Measurements from ENCODE around the gene SPTBN1.

Gene SPTBN1

GRCh38 chr2:54624591-54625071 lies 168.5 kb downstream of the SPTBN1 start:
- Histone ChIP-seq H3K4me3 (ENCODE audit: extremely low read depth, insufficient read depth, low read length, poor library complexity, severe bottlenecking) (no peak overlapping the region), H3K27ac (ENCODE audit: low read depth, low read length, severe bottlenecking) (no peak overlapping the region), H3K4me1 (ENCODE audit: control insufficient read depth, insufficient read depth, low read length, poor library complexity, severe bottlenecking) (no peaks in the 10 kb centered on the region), H3K36me3 (ENCODE audit: control insufficient read depth, insufficient read depth, low read length) (peaks cover 97% of the 10 kb centered on the region), H3K9me3 (ENCODE audit: control insufficient read depth, low read length) (no peaks in the 10 kb centered on the region)
- WGBS, 2 experiments (ENCODE audit: insufficient coverage in 2 of 2), result 92 to 95% methylated on average over 11 to 12 of the region's 12 CpGs

- peaks cover 97% of the 10 kb centered on the region for H3K36me3 ChIP-seq (ENCODE audit: control insufficient read depth, insufficient read depth, low read length)
- no peaks in the 10 kb centered on the region for H3K9me3 ChIP-seq (ENCODE audit: control insufficient read depth, low read length)
- H3K27ac ChIP-seq (ENCODE audit: low read depth, low read length, severe bottlenecking), result no peak overlapping the region
- no peaks in the 10 kb centered on the region for H3K4me1 ChIP-seq (ENCODE audit: control insufficient read depth, insufficient read depth, low read length, poor library complexity, severe bottlenecking)
- WGBS, 2 experiments (ENCODE audit: insufficient coverage in 2 of 2), result 93 to 98% methylated on average over 6 of the region's 7 CpGs
- H3K4me3 ChIP-seq (ENCODE audit: extremely low read depth, insufficient read depth, low read length, poor library complexity, severe bottlenecking), result no peak overlapping the region
These were observed 170.0 kb downstream of the SPTBN1 start for GRCh38 chr2:54626131-54626530.

- Histone ChIP-seq H3K9me3 (ENCODE audit: control insufficient read depth, low read length) (no peaks in the 10 kb centered on the region), H3K4me1 (ENCODE audit: control insufficient read depth, insufficient read depth, low read length, poor library complexity, severe bottlenecking) (no peaks in the 10 kb centered on the region), H3K36me3 (ENCODE audit: control insufficient read depth, insufficient read depth, low read length) (peaks cover 97% of the 10 kb centered on the region), H3K27ac (ENCODE audit: low read depth, low read length, severe bottlenecking) (no peak overlapping the region), H3K4me3 (ENCODE audit: extremely low read depth, insufficient read depth, low read length, poor library complexity, severe bottlenecking) (no peak overlapping the region)
- whole genome bisulfite sequencing, 2 experiments (ENCODE audit: insufficient coverage in 2 of 2), result 85 to 100% methylated on average over 1 of the region's 2 CpGs
These were observed 170.8 kb downstream of the SPTBN1 start for GRCh38 chr2:54626884-54627283.

GRCh38 chr2:54627973-54628372 lies 171.8 kb downstream of the SPTBN1 start:
- H3K27ac ChIP-seq (ENCODE audit: low read depth, low read length, severe bottlenecking), result no peak overlapping the region
- WGBS, 2 experiments (ENCODE audit: insufficient coverage in 2 of 2), result 100% methylated on average over 1 to 2 of the region's 6 CpGs
- H3K9me3 ChIP-seq (ENCODE audit: control insufficient read depth, low read length), result no peaks in the 10 kb centered on the region
- peaks cover 3% of the 10 kb centered on the region for H3K4me1 ChIP-seq (ENCODE audit: control insufficient read depth, insufficient read depth, low read length, poor library complexity, severe bottlenecking)
- H3K36me3 ChIP-seq (ENCODE audit: control insufficient read depth, insufficient read depth, low read length), result peaks cover 97% of the 10 kb centered on the region
- no peak overlapping the region for H3K4me3 ChIP-seq (ENCODE audit: extremely low read depth, insufficient read depth, low read length, poor library complexity, severe bottlenecking)

GRCh38 chr2:54628418-54628817 lies 172.3 kb downstream of the SPTBN1 start:
- H3K27ac ChIP-seq (ENCODE audit: low read depth, low read length, severe bottlenecking), result no peak overlapping the region
- no peak overlapping the region for H3K4me3 ChIP-seq (ENCODE audit: extremely low read depth, insufficient read depth, low read length, poor library complexity, severe bottlenecking)

GRCh38 chr2:54628957-54629356 lies 172.8 kb downstream of the SPTBN1 start:
- no peak overlapping the region for H3K4me3 ChIP-seq (ENCODE audit: extremely low read depth, insufficient read depth, low read length, poor library complexity, severe bottlenecking)
- WGBS, 2 experiments (ENCODE audit: insufficient coverage in 2 of 2), result 98 to 99% methylated on average over 18 to 29 of the region's 30 CpGs
- H3K4me1 ChIP-seq (ENCODE audit: control insufficient read depth, insufficient read depth, low read length, poor library complexity, severe bottlenecking), result peaks cover 13% of the 10 kb centered on the region
- H3K9me3 ChIP-seq (ENCODE audit: control insufficient read depth, low read length), result no peaks in the 10 kb centered on the region
- peaks cover 97% of the 10 kb centered on the region for H3K36me3 ChIP-seq (ENCODE audit: control insufficient read depth, insufficient read depth, low read length)
- no peak overlapping the region for H3K27ac ChIP-seq (ENCODE audit: low read depth, low read length, severe bottlenecking)

More at GRCh38 chr2:54628418-54628817, 172.3 kb downstream of the SPTBN1 start:
- Histone ChIP-seq H3K9me3 (ENCODE audit: control insufficient read depth, low read length) (no peaks in the 10 kb centered on the region), H3K4me1 (ENCODE audit: control insufficient read depth, insufficient read depth, low read length, poor library complexity, severe bottlenecking) (peaks cover 8% of the 10 kb centered on the region), H3K36me3 (ENCODE audit: control insufficient read depth, insufficient read depth, low read length) (peaks cover 97% of the 10 kb centered on the region)
- WGBS, 2 experiments (ENCODE audit: insufficient coverage in 2 of 2), result 92 to 100% methylated on average over 2 to 3 of the region's 5 CpGs

- no peak overlapping the region for H3K4me3 ChIP-seq (ENCODE audit: extremely low read depth, insufficient read depth, low read length, poor library complexity, severe bottlenecking)
- peaks cover 18% of the 10 kb centered on the region for H3K4me1 ChIP-seq (ENCODE audit: control insufficient read depth, insufficient read depth, low read length, poor library complexity, severe bottlenecking)
- H3K9me3 ChIP-seq (ENCODE audit: control insufficient read depth, low read length), result no peaks in the 10 kb centered on the region
- peaks cover 98% of the 10 kb centered on the region for H3K36me3 ChIP-seq (ENCODE audit: control insufficient read depth, insufficient read depth, low read length)
- no peak overlapping the region for H3K27ac ChIP-seq (ENCODE audit: low read depth, low read length, severe bottlenecking)
- 91 to 97% methylated on average over 20 of the region's 20 CpGs for WGBS, 2 experiments (ENCODE audit: insufficient coverage in 2 of 2)
These were observed 173.3 kb downstream of the SPTBN1 start for GRCh38 chr2:54629390-54629789.

GRCh38 chr2:54629914-54630857 lies 174.1 kb downstream of the SPTBN1 start:
- H3K27ac ChIP-seq (ENCODE audit: low read depth, low read length, severe bottlenecking), result no peak overlapping the region
- 93 to 98% methylated on average over 10 of the region's 11 CpGs for WGBS, 2 experiments (ENCODE audit: insufficient coverage in 2 of 2)
- peaks cover 25% of the 10 kb centered on the region for H3K4me1 ChIP-seq (ENCODE audit: control insufficient read depth, insufficient read depth, low read length, poor library complexity, severe bottlenecking)
- no peak overlapping the region for H3K4me3 ChIP-seq (ENCODE audit: extremely low read depth, insufficient read depth, low read length, poor library complexity, severe bottlenecking)
- H3K36me3 ChIP-seq (ENCODE audit: control insufficient read depth, insufficient read depth, low read length), result peaks cover 90% of the 10 kb centered on the region
- no peaks in the 10 kb centered on the region for H3K9me3 ChIP-seq (ENCODE audit: control insufficient read depth, low read length)

GRCh38 chr2:54630858-54631497 lies 174.9 kb downstream of the SPTBN1 start:
- Histone ChIP-seq H3K4me1 (ENCODE audit: control insufficient read depth, insufficient read depth, low read length, poor library complexity, severe bottlenecking) (peaks cover 30% of the 10 kb centered on the region), H3K27ac (ENCODE audit: low read depth, low read length, severe bottlenecking) (no peak overlapping the region), H3K4me3 (ENCODE audit: extremely low read depth, insufficient read depth, low read length, poor library complexity, severe bottlenecking) (no peak overlapping the region), H3K36me3 (ENCODE audit: control insufficient read depth, insufficient read depth, low read length) (peaks cover 82% of the 10 kb centered on the region), H3K9me3 (ENCODE audit: control insufficient read depth, low read length) (no peaks in the 10 kb centered on the region)
- 94 to 95% methylated on average over 28 to 30 of the region's 30 CpGs for WGBS, 2 experiments (ENCODE audit: insufficient coverage in 2 of 2)

GRCh38 chr2:54631755-54632154 lies 175.6 kb downstream of the SPTBN1 start:
- Histone ChIP-seq H3K4me1 (ENCODE audit: control insufficient read depth, insufficient read depth, low read length, poor library complexity, severe bottlenecking) (peaks cover 30% of the 10 kb centered on the region), H3K4me3 (ENCODE audit: extremely low read depth, insufficient read depth, low read length, poor library complexity, severe bottlenecking) (no peak overlapping the region), H3K27ac (ENCODE audit: low read depth, low read length, severe bottlenecking) (no peak overlapping the region), H3K9me3 (ENCODE audit: control insufficient read depth, low read length) (no peaks in the 10 kb centered on the region), H3K36me3 (ENCODE audit: control insufficient read depth, insufficient read depth, low read length) (peaks cover 80% of the 10 kb centered on the region)
- WGBS, 2 experiments (ENCODE audit: insufficient coverage in 2 of 2), result 67 to 90% methylated on average over 1 to 2 of the region's 4 CpGs
